ENCODE data around the gene PLEKHB2. TPM values are rescaled to one million over a fixed set of nuclear protein-coding genes. Genes with fewer than 3 reads are reported as not detected.
A peak's percentile ranks its signal among the peaks of the same experiment; 100 is the strongest.

Gene PLEKHB2
- total and polyA plus RNA-seq, 10 of the 15 experiments (the other 5 are each of a cell fraction or from before 2014, with no cell fraction given): 12.3 to 55.6 (median 26.2) TPM

DNA sequence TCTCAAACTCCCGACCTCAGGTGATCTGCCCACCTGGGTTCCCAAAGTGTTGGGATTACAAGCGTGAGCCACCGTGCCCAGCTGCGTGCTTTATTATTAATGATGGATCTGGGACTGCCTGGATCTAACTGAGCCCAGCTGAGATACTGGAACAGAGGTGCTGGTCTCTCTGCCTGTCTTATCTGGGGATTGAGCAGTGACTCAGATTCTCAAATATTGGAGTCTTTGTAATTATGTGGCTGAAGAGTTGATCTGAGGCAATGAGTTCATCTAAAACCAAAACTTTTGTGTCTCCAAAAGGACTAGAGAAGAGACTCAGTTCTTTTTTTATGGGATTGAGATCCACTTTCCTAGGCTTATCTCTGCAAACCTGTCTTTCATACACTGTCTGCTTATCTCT lies 16.3 kb downstream of the PLEKHB2 start (continued):
- TF ChIP-seq, protein P1, sequence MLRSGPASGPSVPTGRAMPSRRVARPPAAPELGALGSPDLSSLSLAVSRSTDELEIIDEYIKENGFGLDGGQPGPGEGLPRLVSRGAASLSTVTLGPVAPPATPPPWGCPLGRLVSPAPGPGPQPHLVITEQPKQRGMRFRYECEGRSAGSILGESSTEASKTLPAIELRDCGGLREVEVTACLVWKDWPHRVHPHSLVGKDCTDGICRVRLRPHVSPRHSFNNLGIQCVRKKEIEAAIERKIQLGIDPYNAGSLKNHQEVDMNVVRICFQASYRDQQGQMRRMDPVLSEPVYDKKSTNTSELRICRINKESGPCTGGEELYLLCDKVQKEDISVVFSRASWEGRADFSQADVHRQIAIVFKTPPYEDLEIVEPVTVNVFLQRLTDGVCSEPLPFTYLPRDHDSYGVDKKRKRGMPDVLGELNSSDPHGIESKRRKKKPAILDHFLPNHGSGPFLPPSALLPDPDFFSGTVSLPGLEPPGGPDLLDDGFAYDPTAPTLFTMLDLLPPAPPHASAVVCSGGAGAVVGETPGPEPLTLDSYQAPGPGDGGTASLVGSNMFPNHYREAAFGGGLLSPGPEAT (IDR thresholded peaks at IDR 0.05; ENCODE audit: low read depth): no peak
- TF ChIP-seq CBX5 (IDR thresholded peaks at IDR 0.05; ENCODE audit: low read depth) (no peak), ASH2L (IDR thresholded peaks at IDR 0.05; ENCODE audit: borderline replicate concordance, low read depth) (no peak)
- TF ChIP-seq, protein P2, sequence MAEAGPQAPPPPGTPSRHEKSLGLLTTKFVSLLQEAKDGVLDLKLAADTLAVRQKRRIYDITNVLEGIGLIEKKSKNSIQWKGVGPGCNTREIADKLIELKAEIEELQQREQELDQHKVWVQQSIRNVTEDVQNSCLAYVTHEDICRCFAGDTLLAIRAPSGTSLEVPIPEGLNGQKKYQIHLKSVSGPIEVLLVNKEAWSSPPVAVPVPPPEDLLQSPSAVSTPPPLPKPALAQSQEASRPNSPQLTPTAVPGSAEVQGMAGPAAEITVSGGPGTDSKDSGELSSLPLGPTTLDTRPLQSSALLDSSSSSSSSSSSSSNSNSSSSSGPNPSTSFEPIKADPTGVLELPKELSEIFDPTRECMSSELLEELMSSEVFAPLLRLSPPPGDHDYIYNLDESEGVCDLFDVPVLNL (IDR thresholded peaks at IDR 0.05; ENCODE audit: low read depth, low read length): no peak

DNA sequence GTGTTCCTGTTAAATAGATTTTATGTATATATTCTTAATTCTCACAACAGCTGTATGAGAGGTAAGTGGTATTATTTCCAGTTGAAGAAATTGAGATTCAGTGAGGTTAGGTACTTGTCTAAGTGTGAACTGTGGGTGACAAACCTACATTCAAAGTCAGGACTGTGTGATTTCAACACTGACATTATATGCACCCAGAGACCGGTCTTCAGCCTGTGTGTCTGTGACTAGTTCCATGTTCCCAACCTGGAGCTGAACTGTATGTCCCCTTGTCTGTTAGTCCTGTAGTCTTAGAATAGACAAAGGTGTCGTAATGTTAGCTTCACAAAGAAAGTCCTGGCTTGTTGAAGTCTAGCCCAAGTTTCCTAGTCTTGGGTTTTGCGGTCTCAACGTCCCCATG lies 17.4 kb downstream of the PLEKHB2 start:
- peaks cover 14 to 22% of the 10 kb centered on the region in 2 experiments for H3K36me3 ChIP-seq (ENCODE audit: control insufficient read depth in 2 of 2, insufficient read depth in 2 of 2, low read length in 1 of 2)
- H3K9ac ChIP-seq (ENCODE audit: control insufficient read depth, insufficient read depth, low read length): no peak overlapping the region
- TF ChIP-seq, protein P3, sequence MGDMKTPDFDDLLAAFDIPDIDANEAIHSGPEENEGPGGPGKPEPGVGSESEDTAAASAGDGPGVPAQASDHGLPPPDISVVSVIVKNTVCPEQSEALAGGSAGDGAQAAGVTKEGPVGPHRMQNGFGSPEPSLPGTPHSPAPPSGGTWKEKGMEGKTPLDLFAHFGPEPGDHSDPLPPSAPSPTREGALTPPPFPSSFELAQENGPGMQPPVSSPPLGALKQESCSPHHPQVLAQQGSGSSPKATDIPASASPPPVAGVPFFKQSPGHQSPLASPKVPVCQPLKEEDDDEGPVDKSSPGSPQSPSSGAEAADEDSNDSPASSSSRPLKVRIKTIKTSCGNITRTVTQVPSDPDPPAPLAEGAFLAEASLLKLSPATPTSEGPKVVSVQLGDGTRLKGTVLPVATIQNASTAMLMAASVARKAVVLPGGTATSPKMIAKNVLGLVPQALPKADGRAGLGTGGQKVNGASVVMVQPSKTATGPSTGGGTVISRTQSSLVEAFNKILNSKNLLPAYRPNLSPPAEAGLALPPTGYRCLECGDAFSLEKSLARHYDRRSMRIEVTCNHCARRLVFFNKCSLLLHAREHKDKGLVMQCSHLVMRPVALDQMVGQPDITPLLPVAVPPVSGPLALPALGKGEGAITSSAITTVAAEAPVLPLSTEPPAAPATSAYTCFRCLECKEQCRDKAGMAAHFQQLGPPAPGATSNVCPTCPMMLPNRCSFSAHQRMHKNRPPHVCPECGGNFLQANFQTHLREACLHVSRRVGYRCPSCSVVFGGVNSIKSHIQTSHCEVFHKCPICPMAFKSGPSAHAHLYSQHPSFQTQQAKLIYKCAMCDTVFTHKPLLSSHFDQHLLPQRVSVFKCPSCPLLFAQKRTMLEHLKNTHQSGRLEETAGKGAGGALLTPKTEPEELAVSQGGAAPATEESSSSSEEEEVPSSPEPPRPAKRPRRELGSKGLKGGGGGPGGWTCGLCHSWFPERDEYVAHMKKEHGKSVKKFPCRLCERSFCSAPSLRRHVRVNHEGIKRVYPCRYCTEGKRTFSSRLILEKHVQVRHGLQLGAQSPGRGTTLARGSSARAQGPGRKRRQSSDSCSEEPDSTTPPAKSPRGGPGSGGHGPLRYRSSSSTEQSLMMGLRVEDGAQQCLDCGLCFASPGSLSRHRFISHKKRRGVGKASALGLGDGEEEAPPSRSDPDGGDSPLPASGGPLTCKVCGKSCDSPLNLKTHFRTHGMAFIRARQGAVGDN (IDR thresholded peaks at IDR 0.05): no peak
- TF ChIP-seq SPI1 (IDR thresholded peaks at IDR 0.05; ENCODE audit: borderline replicate concordance, insufficient read depth, low read depth, low read length): no peak
- TF ChIP-seq CHD4 (IDR thresholded peaks at IDR 0.05): no peak
- no peak for TF ChIP-seq KDM1A (IDR thresholded peaks at IDR 0.05; ENCODE audit: borderline replicate concordance)
- no peak for TF ChIP-seq MTA2 (IDR thresholded peaks at IDR 0.05; ENCODE audit: low read depth)
- TF ChIP-seq MXI1 (IDR thresholded peaks at IDR 0.05; ENCODE audit: low read depth, low read length): no peak
- no peak for TF ChIP-seq MTA3 (IDR thresholded peaks at IDR 0.05; ENCODE audit: borderline replicate concordance, low read length)
- TF ChIP-seq, protein P4, sequence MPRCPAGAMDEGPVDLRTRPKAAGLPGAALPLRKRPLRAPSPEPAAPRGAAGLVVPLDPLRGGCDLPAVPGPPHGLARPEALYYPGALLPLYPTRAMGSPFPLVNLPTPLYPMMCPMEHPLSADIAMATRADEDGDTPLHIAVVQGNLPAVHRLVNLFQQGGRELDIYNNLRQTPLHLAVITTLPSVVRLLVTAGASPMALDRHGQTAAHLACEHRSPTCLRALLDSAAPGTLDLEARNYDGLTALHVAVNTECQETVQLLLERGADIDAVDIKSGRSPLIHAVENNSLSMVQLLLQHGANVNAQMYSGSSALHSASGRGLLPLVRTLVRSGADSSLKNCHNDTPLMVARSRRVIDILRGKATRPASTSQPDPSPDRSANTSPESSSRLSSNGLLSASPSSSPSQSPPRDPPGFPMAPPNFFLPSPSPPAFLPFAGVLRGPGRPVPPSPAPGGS (IDR thresholded peaks at IDR 0.05; ENCODE audit: borderline replicate concordance, insufficient read depth, low read depth, low read length, poor library complexity, severe bottlenecking): no peak
- no peak for TF ChIP-seq EED (IDR thresholded peaks at IDR 0.05; ENCODE audit: low read depth)
- no peak overlapping the region for H2AFZ ChIP-seq (ENCODE audit: control insufficient read depth, low read depth, low read length)
- ChIA-PET POLR2A (no interaction called here), CTCF (no interaction called here), SMC1A (ENCODE audit: uncharacterized antibody, unreplicated experiment) (no interaction called here), RAD21 (ENCODE audit: unreplicated experiment) (no interaction called here)
- ATAC-seq (no peak), FAIRE-seq (no peak), DNase-seq (ENCODE audit: low read depth, low spot score) (no peak)
- H3K27ac ChIP-seq (ENCODE audit: control insufficient read depth, insufficient read depth): no peak overlapping the region
- no peak overlapping the region for H3K4me2 ChIP-seq (ENCODE audit: control insufficient read depth, insufficient read depth)
- H4K20me1 ChIP-seq (ENCODE audit: control insufficient read depth, insufficient read depth): no peaks in the 10 kb centered on the region
- peaks cover 10% of the 10 kb centered on the region for H3K79me2 ChIP-seq (ENCODE audit: control insufficient read depth, insufficient read depth, low read length)
- no peaks in the 10 kb centered on the region for H3K9me3 ChIP-seq (replicated peaks; ENCODE audit: control insufficient read depth, insufficient read depth, low read length)
- no peak overlapping the region for H3K4me3 ChIP-seq
- 100% methylated on average over 4 of the region's 4 CpGs for WGBS (ENCODE audit: insufficient coverage, insufficient replicate concordance, low lambda C conversion rate, missing lambda C conversion rate)
- BruUV-seq (replicated peaks): TSS peak; percentile 26
- intact Hi-C loops (cut with micrococcal nuclease; ENCODE audit: unreplicated experiment) (no loop called here), in situ Hi-C loops (cut with MboI) (no loop called here)
- H3K27me3 ChIP-seq (replicated peaks in 1 of 2; ENCODE audit: control insufficient read depth in 2 of 2, insufficient read depth in 2 of 2, low read length in 1 of 2): no peaks in the 10 kb centered on the region
- no peaks in the 10 kb centered on the region for H3K4me1 ChIP-seq (ENCODE audit: control insufficient read depth, insufficient read depth, low read length)

Measured in GM12878 (cell line).